HepG2 (cell line): ENCODE results near the gene GGACT. TPM values are rescaled to one million over a fixed set of nuclear protein-coding genes. Genes with fewer than 3 reads are reported as not detected.
A peak's percentile ranks its signal among the peaks of the same experiment; 100 is the strongest.

Experiments used
- BORCS8-MEF2B ChIP-seq: sonication (generic); formaldehyde crosslinking; IDR thresholded peaks from 2 replicates; pipeline ENCODE4 v1.8.0; 2022; ENCODE audit warnings: mild to moderate bottlenecking, missing genetic modification reagents
- CCAR2 ChIP-seq: fragments of 200-400 bp; formaldehyde crosslinking; optimal IDR thresholded peaks from 2 replicates; pipeline ENCODE3; 2018; ENCODE audit warnings: low read depth, mild to moderate bottlenecking, low read length, moderate library complexity
- GPBP1L1 ChIP-seq: sonication (generic); formaldehyde crosslinking; IDR thresholded peaks from 2 replicates; pipeline ENCODE4 v1.5.0; 2020; ENCODE audit warnings: mild to moderate bottlenecking, missing genetic modification reagents
- MAF1 ChIP-seq: sonication (generic); formaldehyde crosslinking; IDR thresholded peaks from 2 replicates; pipeline ENCODE4 v1.5.0; 2020; ENCODE audit warnings: missing genetic modification reagents, borderline replicate concordance
- MTERF4 ChIP-seq: sonication (generic); formaldehyde crosslinking; IDR thresholded peaks from 2 replicates; pipeline ENCODE4 v1.8.0; 2023; ENCODE audit warnings: mild to moderate bottlenecking, missing genetic modification reagents
- NKX3-1 ChIP-seq: sonication (generic); formaldehyde crosslinking; IDR thresholded peaks from 2 replicates; pipeline ENCODE4 v1.5.0; 2020; ENCODE audit warnings: missing genetic modification reagents
- PHF8 ChIP-seq: sonication (generic); formaldehyde crosslinking; IDR thresholded peaks from 2 replicates; pipeline ENCODE4 v1.5.0; 2020; ENCODE audit warnings: missing genetic modification reagents
- POGZ ChIP-seq: sonication (generic); formaldehyde crosslinking; IDR thresholded peaks from 2 replicates; pipeline ENCODE4 v1.4.0; 2020; ENCODE audit warnings: mild to moderate bottlenecking, missing genetic modification reagents
- PTBP1 ChIP-seq: fragments of 200-400 bp; formaldehyde crosslinking; IDR thresholded peaks from 2 replicates; pipeline ENCODE4 v1.6.1; 2018; ENCODE audit warnings: low read length, low read depth; ENCODE audit not compliant: poor library complexity, severe bottlenecking
- SCMH1 ChIP-seq: sonication (generic); formaldehyde crosslinking; IDR thresholded peaks from 2 replicates; pipeline ENCODE4 v1.9.0; 2021; ENCODE audit warnings: missing genetic modification reagents, mild to moderate bottlenecking, borderline replicate concordance
- USF2 ChIP-seq, 2 experiments: sonication (generic) in 1 of 2; formaldehyde crosslinking in 1 of 2; IDR thresholded peaks; 2 replicates each; pipeline versions ENCODE4 v1.5.1 to v1.6.1; 2011 to 2020; ENCODE audit warnings: borderline replicate concordance in 1 of 2, low read depth in 1 of 2, low read length in 1 of 2, mild to moderate bottlenecking in 1 of 2, missing genetic modification reagents in 1 of 2, moderate library complexity in 1 of 2
- WIZ ChIP-seq: sonication (generic); formaldehyde crosslinking; IDR thresholded peaks from 2 replicates; pipeline ENCODE4 v1.5.1; 2020; ENCODE audit warnings: mild to moderate bottlenecking, missing genetic modification reagents
- ZBTB14 ChIP-seq: sonication (generic); formaldehyde crosslinking; IDR thresholded peaks from 2 replicates; pipeline ENCODE4 v1.4.0; 2020; ENCODE audit warnings: missing genetic modification reagents
- ZNF124 ChIP-seq: sonication (generic); formaldehyde crosslinking; IDR thresholded peaks from 2 replicates; pipeline ENCODE4 v1.4.0; 2020; ENCODE audit warnings: missing genetic modification reagents
- ZNF24 ChIP-seq: fragments of 450-650 bp; IDR thresholded peaks from 2 replicates; pipeline ENCODE4 v1.6.1; 2017; ENCODE audit warnings: antibody characterized with exemption, mild to moderate bottlenecking
- ZNF362 ChIP-seq: sonication (generic); formaldehyde crosslinking; IDR thresholded peaks from 2 replicates; pipeline ENCODE4 v1.4.0; 2020; ENCODE audit warnings: missing genetic modification reagents, mild to moderate bottlenecking, borderline replicate concordance
- ZNF564 ChIP-seq: sonication (generic); formaldehyde crosslinking; IDR thresholded peaks from 2 replicates; pipeline ENCODE4 v1.8.1; 2023; ENCODE audit warnings: mild to moderate bottlenecking, missing genetic modification reagents
- ZNF720 ChIP-seq: sonication (generic); formaldehyde crosslinking; IDR thresholded peaks from 2 replicates; pipeline ENCODE4 v1.4.0; 2020; ENCODE audit warnings: missing genetic modification reagents
- ZNF784 ChIP-seq: sonication (generic); formaldehyde crosslinking; IDR thresholded peaks from 2 replicates; pipeline ENCODE4 v1.5.1; 2020; ENCODE audit warnings: missing genetic modification reagents, mild to moderate bottlenecking, borderline replicate concordance
- ZNF83 ChIP-seq: sonication (generic); formaldehyde crosslinking; IDR thresholded peaks from 2 replicates; pipeline ENCODE4 v1.4.0; 2020; ENCODE audit warnings: missing genetic modification reagents, mild to moderate bottlenecking, borderline replicate concordance
- polyA plus RNA-seq, 8 experiments: library from polyadenylated mRNA; depleted of rRNA in 3 of 8; stranded (reverse) in 7 of 8; unstranded in 1 of 8; fragments of >200 nt; fragmentation: Illumina TruSeq in 4 of 8; extraction: Trizol in 4 of 8; gene quantifications; 2 replicates each; pipeline versions ENCODE4 v1.2.1 to v1.2.3, GENCODE V29; 2011 to 2016; ENCODE audit warnings: low read depth in 4 of 8, missing spikeins in 1 of 8, mixed read lengths in 1 of 8; ENCODE audit not compliant: insufficient read depth in 1 of 8
- total RNA-seq, 5 experiments: library from RNA; depleted of rRNA; stranded (reverse); fragments of >200 nt; fragmentation: Illumina TruSeq; extraction: Trizol; gene quantifications; 2 replicates each; pipeline ENCODE4 v1.2.3, GENCODE V29; 2016; ENCODE audit warnings: low read depth in 1 of 5

Gene GGACT
- total and polyA plus RNA-seq, 2 of the 13 experiments (the other 11 are each of a cell fraction or from before 2014, with no cell fraction given) = 1.7 to 1.9 TPM

- TF ChIP-seq MTERF4 (CRISPR knock-in tag) (peak; percentile 78; the same call in 1 of the 2 replicates), USF2 (IDR thresholded peaks at IDR 0.05; ENCODE audit: low read depth, low read length) (no peak), USF2 (CRISPR knock-in tag; IDR thresholded peaks at IDR 0.05; ENCODE audit: borderline replicate concordance) (0 out of 2 replicates have a peak, but pooled peaks have one; percentile 30), ZBTB14 (CRISPR knock-in tag) (0 out of 2 replicates have a peak, but pooled peaks have one; percentile 44), MAF1 (CRISPR knock-in tag) (no peak), ZNF83 (CRISPR knock-in tag) (no peak), ZNF362 (CRISPR knock-in tag) (no peak), GPBP1L1 (no peak), WIZ (no peak), ZNF784 (CRISPR knock-in tag) (no peak; the same call in 1 of the 2 replicates), ZNF124 (CRISPR knock-in tag) (no peak), ZNF24 (no peak), PHF8 (CRISPR knock-in tag) (peak; percentile 52), ZNF720 (CRISPR knock-in tag) (no peak), ZNF564 (CRISPR knock-in tag) (peak; percentile 80; the same call in 1 of the 2 replicates), BORCS8-MEF2B (CRISPR knock-in tag) (peak; percentile 92), SCMH1 (no peak), POGZ (peak; percentile 66; the same call in 1 of the 2 replicates), PTBP1 (no peak), NKX3-1 (CRISPR knock-in tag) (peak; percentile 59; the same call in 1 of the 2 replicates), CCAR2 (no peak)
Measured at GRCh38 chr13:100588331-100589177, at the start of gene GGACT (continued).
